ENCODE measurements around the gene CD46. TPM values are rescaled to one million over a fixed set of nuclear protein-coding genes. Genes with fewer than 3 reads are reported as not detected.
"Not testable (repeated sequence)": the region's sequence is repeated elsewhere in the genome, so short reads cannot be mapped to it uniquely, and the experiment has no call there.

CD46 gene
- total RNA-seq, 2 experiments from 2014 or later: 75.0 to 80.2 TPM

GRCh38 chr1:207745839-207746767 lies 5.8 kb upstream of the CD46 start:
- Mint-ChIP-seq H3K9me3 (no peaks in the 10 kb centered on the region), H3K27me3 (no peaks in the 10 kb centered on the region), H3K36me3 (no peaks in the 10 kb centered on the region), H3K4me3 (no peak overlapping the region), H3K27ac (no peak overlapping the region), H3K4me1 (peaks cover 26% of the 10 kb centered on the region)
- DNase-seq: no peak

GRCh38 chr1:207747627-207748492 lies 4.0 kb upstream of the CD46 start:
- H3K27ac Mint-ChIP-seq: no peak overlapping the region
- no peaks in the 10 kb centered on the region for H3K27me3 Mint-ChIP-seq
- H3K4me3 Mint-ChIP-seq: no peak overlapping the region
- H3K9me3 Mint-ChIP-seq: no peaks in the 10 kb centered on the region
- H3K36me3 Mint-ChIP-seq: peaks cover 7% of the 10 kb centered on the region
- peaks cover 31% of the 10 kb centered on the region for H3K4me1 Mint-ChIP-seq
- no peak for DNase-seq

DNA sequence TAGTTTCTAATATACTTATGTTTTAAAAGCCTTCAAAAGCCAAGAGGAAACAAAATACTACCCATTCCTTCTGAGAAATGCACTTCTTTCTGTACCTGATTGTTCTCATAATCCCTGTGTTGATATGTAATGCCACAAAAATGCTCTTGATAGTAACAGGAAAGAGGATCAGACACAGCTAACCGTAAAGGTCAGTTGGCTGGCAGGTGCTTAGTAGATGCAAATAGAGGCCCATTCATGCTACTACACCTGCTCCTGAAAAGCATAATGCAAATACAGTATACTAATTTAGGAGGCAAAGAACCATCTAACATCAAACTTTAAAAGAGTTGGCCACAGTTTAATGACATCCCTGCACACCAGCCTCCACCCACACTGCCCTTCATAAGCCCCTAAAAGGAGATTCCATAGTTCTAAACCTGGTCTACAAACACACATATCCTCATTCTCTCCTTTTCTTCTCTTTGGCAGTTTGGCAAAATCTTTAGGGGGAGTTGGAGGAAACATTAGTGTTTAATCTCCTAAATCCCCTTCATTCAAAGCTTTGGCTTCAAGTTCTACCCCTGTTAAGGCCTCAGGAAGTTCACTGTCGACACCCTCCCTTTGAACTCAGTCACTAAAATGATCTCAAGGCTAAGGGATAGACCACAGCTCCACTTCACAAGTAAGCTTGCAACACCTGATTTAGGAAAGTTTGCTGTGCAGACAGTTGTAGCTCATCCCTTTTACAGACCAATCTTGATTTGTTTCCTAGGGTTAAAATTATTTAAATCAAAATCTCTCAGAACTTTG lies 2.9 kb upstream of the CD46 start:
- H3K27ac Mint-ChIP-seq: peak overlapping the region; percentile 56
- no peaks in the 10 kb centered on the region for H3K9me3 Mint-ChIP-seq
- no peak for DNase-seq
- peaks cover 37% of the 10 kb centered on the region for H3K4me1 Mint-ChIP-seq
- H3K36me3 Mint-ChIP-seq: peaks cover 9% of the 10 kb centered on the region
- H3K27me3 Mint-ChIP-seq: no peaks in the 10 kb centered on the region
- H3K4me3 Mint-ChIP-seq: peak overlapping the region; percentile 3

GRCh38 chr1:207750631-207751305 lies 1.1 kb upstream of the CD46 start:
- Mint-ChIP-seq H3K9me3 (no peaks in the 10 kb centered on the region), H3K27me3 (no peaks in the 10 kb centered on the region), H3K36me3 (peaks cover 10% of the 10 kb centered on the region), H3K27ac (peak overlapping the region; percentile 98), H3K4me3 (peak overlapping the region; percentile 99), H3K4me1 (peaks cover 52% of the 10 kb centered on the region)
- no peak for DNase-seq

GRCh38 chr1:207751463-207751789 lies 428 bp upstream of the CD46 start:
- peaks cover 59% of the 10 kb centered on the region for H3K4me1 Mint-ChIP-seq
- H3K4me3 Mint-ChIP-seq: peak overlapping the region; percentile 99
- not testable (repeated sequence) for H3K27me3 Mint-ChIP-seq, H3K9me3 Mint-ChIP-seq, DNase-seq
- peak overlapping the region; percentile 98 for H3K27ac Mint-ChIP-seq
- peaks cover 12% of the 10 kb centered on the region for H3K36me3 Mint-ChIP-seq

DNA sequence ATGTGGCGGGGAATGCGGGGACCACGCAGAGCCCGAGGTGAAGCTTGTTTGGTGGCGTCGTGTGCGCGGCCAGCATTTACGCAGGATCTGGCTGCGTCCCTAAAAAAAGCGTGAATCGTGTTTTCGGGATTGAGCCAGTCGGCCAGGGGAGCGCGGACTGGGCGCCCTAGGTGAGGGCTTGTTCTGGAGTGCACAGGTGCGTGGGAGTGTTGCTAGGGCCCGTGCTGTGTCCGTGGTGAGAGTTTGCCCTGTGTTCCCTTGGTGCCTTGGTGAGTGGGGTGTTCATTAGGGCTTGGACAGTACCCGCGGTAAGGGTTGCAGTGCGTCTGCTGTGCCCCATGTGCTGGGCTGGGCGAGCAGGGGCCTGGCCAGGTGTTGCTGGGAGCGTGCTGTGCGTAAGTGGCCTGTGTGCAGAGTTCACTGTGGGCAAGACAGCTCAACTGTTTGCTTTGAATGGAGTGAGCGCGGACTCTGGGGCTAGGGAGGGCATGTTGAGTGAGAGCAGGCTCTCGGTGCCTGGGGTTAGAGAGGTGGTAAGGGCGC lies 673 bp downstream of the CD46 start:
- Mint-ChIP-seq H3K36me3 (peaks cover 17% of the 10 kb centered on the region), H3K27me3 (no peaks in the 10 kb centered on the region), H3K27ac (peak overlapping the region; percentile 98), H3K9me3 (no peaks in the 10 kb centered on the region), H3K4me1 (peaks cover 65% of the 10 kb centered on the region), H3K4me3 (peak overlapping the region; percentile 99)
- peak; percentile 50 for DNase-seq

DNA sequence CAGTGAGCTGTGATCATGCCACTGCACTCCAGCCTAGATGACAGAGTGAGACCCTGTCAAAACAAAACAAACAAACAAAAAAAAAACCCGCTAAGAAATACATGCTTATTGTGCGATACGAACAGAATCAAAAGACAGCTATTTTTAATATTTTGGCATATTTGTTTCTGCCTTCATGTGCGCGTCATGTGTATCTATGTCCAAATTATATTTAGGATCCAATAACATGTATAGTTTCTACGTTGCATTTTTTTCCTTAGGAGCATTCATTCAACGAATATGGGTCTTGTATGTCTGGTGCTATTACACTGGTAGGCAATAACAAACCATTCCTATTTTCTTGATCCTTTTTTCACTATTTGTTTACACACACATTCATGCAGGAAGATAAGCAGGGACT lies 1.8 kb downstream of the CD46 start:
- Mint-ChIP-seq H3K9me3 (no peaks in the 10 kb centered on the region), H3K27me3 (no peaks in the 10 kb centered on the region), H3K4me1 (peaks cover 64% of the 10 kb centered on the region), H3K36me3 (peaks cover 22% of the 10 kb centered on the region), H3K27ac (no peak overlapping the region), H3K4me3 (peak overlapping the region; percentile 99)
- no peak for DNase-seq

- H3K27me3 Mint-ChIP-seq: no peaks in the 10 kb centered on the region
- H3K4me3 Mint-ChIP-seq: peak overlapping the region; percentile 23
- peaks cover 60% of the 10 kb centered on the region for H3K4me1 Mint-ChIP-seq
- H3K9me3 Mint-ChIP-seq: no peaks in the 10 kb centered on the region
- no peak overlapping the region for H3K27ac Mint-ChIP-seq
- H3K36me3 Mint-ChIP-seq: peaks cover 22% of the 10 kb centered on the region
- DNase-seq: no peak
Measured at GRCh38 chr1:207754011-207754410, 2.2 kb downstream of the CD46 start.

- H3K4me1 Mint-ChIP-seq: peaks cover 52% of the 10 kb centered on the region
- no peaks in the 10 kb centered on the region for H3K27me3 Mint-ChIP-seq
- DNase-seq: no peak
- peaks cover 23% of the 10 kb centered on the region for H3K36me3 Mint-ChIP-seq
- H3K4me3 Mint-ChIP-seq: no peak overlapping the region
- H3K9me3 Mint-ChIP-seq: no peaks in the 10 kb centered on the region
- H3K27ac Mint-ChIP-seq: no peak overlapping the region
Measured at GRCh38 chr1:207754974-207755700, 3.3 kb downstream of the CD46 start.

DNA sequence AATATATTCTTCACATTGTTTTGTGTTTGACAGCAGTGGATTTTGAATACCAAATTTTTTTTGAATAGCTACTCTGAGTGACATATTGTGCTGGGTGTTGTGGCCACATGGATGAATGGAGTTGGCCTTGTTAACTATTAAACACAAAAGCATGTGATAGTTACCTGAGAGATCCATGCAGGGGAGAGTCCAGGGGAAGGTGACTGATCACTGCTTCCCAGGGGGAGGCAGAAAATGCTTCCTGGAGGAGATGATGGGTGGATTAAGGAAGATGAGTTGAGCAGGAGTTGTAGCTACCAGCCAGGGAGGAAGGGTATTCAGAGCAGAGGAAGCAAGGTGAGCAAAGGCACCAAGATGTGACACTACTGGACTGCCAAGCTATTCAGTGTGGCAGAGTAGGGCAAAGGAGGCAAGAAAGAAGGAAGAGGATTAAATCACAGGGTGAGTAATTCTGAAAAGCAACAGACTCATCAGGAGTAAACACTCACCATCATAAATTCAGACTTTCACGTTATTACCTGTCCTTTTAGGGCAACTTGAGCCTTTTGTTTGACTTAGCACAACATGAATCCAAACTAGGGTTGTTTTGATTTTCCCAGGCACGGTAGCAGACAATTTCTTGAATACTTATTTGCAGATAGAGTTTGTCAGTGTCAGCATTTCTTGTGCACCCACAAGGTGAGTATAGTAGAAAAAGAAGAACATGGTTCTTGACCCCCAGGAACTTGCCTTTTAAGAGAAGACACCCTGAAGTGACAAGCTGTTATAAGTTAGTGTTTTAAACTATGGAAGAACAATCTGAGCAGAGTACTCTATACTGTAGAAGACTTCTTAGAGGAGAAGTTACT lies 4.2 kb downstream of the CD46 start:
- Mint-ChIP-seq H3K27me3 (no peaks in the 10 kb centered on the region), H3K9me3 (no peaks in the 10 kb centered on the region), H3K4me3 (no peak overlapping the region), H3K27ac (no peak overlapping the region), H3K36me3 (peaks cover 28% of the 10 kb centered on the region), H3K4me1 (peaks cover 44% of the 10 kb centered on the region)
- DNase-seq: no peak

- Mint-ChIP-seq H3K9me3 (peaks cover 1% of the 10 kb centered on the region), H3K27me3 (no peaks in the 10 kb centered on the region), H3K4me1 (peaks cover 6% of the 10 kb centered on the region), H3K27ac (no peak overlapping the region), H3K36me3 (peaks cover 58% of the 10 kb centered on the region), H3K4me3 (no peak overlapping the region)
- DNase-seq: no peak
Measured at GRCh38 chr1:207762622-207763021, 10.8 kb downstream of the CD46 start.

DNA sequence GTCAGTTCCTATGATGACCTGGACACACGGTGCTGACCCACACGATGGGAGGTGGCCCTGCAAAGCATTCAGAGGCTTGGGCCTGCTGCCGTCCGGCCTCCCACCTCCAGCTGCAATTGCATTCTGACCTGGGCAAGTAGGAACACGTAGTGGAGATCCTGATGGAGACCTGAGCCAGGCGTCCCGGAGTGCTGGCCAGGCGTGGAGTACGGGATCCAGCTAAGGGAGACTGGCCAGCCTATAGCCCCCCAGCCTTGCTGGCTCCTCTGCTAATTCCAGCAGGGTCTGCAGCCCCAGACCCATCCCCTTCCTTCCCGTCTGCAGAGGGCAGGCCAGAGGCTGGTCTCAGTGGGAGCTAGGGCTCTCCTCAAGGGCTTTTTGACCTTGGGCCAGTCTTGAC lies 11.2 kb downstream of the CD46 start:
- Mint-ChIP-seq H3K27ac (no peak overlapping the region), H3K4me1 (peaks cover 5% of the 10 kb centered on the region), H3K9me3 (peaks cover 1% of the 10 kb centered on the region), H3K36me3 (peaks cover 57% of the 10 kb centered on the region), H3K4me3 (no peak overlapping the region), H3K27me3 (no peaks in the 10 kb centered on the region)
- DNase-seq: no peak

DNA sequence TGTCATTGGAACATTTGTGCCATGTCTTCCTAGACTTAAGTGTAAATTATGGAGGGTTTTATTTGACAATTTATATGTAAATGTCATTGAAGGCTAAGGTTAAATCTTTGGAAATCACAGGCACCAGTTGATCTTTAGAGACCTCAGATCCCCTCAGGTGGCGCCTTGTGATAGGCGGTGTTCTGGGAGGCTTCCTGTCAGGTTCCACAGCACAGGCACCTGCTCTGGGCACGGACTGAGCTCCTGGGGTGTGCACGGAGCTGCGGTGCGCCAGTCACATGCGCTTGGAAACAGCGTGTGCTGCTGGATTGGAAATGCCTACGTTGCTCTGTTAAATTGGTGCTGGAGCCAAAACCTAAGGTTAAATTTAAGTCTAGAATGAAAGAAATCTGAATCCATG lies 12.1 kb downstream of the CD46 start:
- no peak for DNase-seq
- Mint-ChIP-seq H3K4me3 (no peak overlapping the region), H3K4me1 (peaks cover 6% of the 10 kb centered on the region), H3K27ac (no peak overlapping the region), H3K9me3 (peaks cover 1% of the 10 kb centered on the region), H3K36me3 (peaks cover 62% of the 10 kb centered on the region), H3K27me3 (no peaks in the 10 kb centered on the region)
